Subcutaneous abdominal adipose tissue (tissue), 5 donors: Measurements from ENCODE around the gene SMARCAL1.
"Not testable (repeated sequence)": the region's sequence is repeated elsewhere in the genome, so short reads cannot be mapped to it uniquely, and the experiment has no call there.

ENCODE experiments used
- H3K27ac ChIP-seq: one replicate; pipeline ENCODE4 v1.7.0; 2013; ENCODE audit warnings: low read depth, mild to moderate bottlenecking, inconsistent platforms, low read length, moderate library complexity
- H3K27me3 ChIP-seq, 5 donors: one replicate each; pipeline ENCODE4 v1.7.0; 2013; ENCODE audit warnings: low read length in 5 of 5, inconsistent platforms in 1 of 5; ENCODE audit not compliant: control insufficient read depth in 5 of 5, insufficient read depth in 4 of 5
- H3K36me3 ChIP-seq, 5 donors: one replicate each; pipeline ENCODE4 v1.7.0; 2013; ENCODE audit warnings: low read length in 5 of 5; ENCODE audit not compliant: control insufficient read depth in 5 of 5, insufficient read depth in 5 of 5
- H3K4me1 ChIP-seq, 5 donors: one replicate each; pipeline ENCODE4 v1.7.0; 2013; ENCODE audit warnings: low read length in 5 of 5, mild to moderate bottlenecking in 3 of 5, moderate library complexity in 1 of 5; ENCODE audit not compliant: control insufficient read depth in 5 of 5, insufficient read depth in 5 of 5
- H3K4me3 ChIP-seq, 5 donors: one replicate each; pipeline ENCODE4 v1.7.0; 2013; ENCODE audit warnings: low read length in 5 of 5, low read depth in 1 of 5
- H3K9ac ChIP-seq, 5 donors: one replicate each; pipeline ENCODE4 v1.7.0; 2013; ENCODE audit warnings: low read length in 5 of 5, mild to moderate bottlenecking in 4 of 5, moderate library complexity in 3 of 5
- H3K9me3 ChIP-seq, 5 donors: one replicate each; pipeline ENCODE4 v1.7.0; 2013; ENCODE audit warnings: low read length in 5 of 5; ENCODE audit not compliant: control insufficient read depth in 5 of 5
- donor health status: healthy.
- donor health status: healthy.
- donor health status: healthy.
- donor health status: healthy.
- donor health status: healthy.

Gene SMARCAL1

DNA sequence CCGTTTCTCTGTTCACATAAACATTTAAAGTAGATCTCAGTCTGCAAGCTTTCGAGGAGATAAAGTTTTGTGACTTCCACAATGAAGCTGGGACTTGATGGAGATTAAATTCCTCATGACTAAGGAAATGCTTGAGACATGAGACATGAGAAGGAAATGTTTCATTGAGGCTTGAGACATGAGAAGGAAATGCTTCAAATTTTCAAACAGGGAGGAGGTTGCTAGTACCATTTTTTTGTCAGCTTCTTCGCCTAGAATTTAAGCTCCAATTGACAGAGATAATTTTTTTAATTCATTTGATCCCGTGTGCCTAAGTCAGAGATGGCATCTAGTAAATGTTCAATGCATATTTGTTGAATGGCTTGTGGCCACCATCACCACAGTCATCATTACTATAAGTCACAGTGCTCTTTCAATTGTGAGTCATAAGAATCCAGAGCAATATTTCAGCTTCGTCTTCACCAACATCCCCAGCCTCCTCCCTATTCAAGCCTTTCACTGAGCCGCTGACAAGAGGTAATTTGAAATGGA is 39.5 kb upstream of the SMARCAL1 start:
- H3K27me3 ChIP-seq = peaks cover 21 to 48% (median 29%) of the 10 kb centered on the region in 5 donors
- no peak overlapping the region for H3K9ac ChIP-seq
- no peak overlapping the region for H3K27ac ChIP-seq
- H3K36me3 ChIP-seq = no peaks in the 10 kb centered on the region
- peaks cover 0 to 18% (median 8%) of the 10 kb centered on the region in 5 donors for H3K4me1 ChIP-seq
- no peaks in the 10 kb centered on the region for H3K9me3 ChIP-seq
- no peak overlapping the region for H3K4me3 ChIP-seq

DNA sequence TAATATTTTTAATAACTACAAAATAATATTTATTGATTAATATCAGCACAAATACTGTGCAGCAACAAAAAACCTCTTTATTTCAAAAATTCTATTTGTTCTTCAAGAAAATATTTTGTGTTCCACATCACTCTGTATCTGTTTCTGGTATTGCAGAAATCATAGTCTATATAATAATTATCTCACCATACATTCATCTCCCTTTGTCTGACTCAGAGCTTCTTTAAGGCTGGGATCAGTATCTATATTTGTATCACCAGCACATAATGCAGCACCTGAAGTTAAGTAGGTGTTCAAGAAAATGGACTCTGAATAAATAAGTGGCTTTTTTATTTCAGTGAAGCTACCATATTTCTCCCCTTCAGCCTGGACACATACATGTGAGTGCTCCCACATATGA is 38.4 kb upstream of the SMARCAL1 start:
- H3K36me3 ChIP-seq = no peaks in the 10 kb centered on the region
- H3K27me3 ChIP-seq = peaks cover 21 to 43% (median 27%) of the 10 kb centered on the region in 5 donors

DNA sequence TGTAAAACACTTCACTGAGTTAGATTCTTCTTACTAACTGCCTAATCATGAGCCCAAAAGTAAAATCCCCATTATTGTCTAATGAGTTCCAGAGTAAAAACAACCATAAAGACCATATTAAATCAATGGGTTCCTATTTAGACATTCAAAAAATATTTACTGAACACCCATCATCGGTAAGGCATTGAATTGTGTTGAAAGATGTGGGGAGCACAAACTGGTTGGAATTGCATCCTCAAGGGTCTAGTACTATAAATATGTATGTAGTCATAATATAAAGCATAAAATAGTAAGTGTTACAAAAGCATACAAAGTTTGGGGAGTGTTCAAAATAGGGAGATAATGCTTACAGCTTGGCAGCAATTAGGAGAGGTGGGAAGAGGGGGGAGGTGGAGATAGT is 37.0 kb upstream of the SMARCAL1 start:
- no peak overlapping the region for H3K9ac ChIP-seq
- no peaks in the 10 kb centered on the region for H3K36me3 ChIP-seq
- H3K4me1 ChIP-seq = peaks cover 0 to 18% (median 8%) of the 10 kb centered on the region in 5 donors
- H3K9me3 ChIP-seq = no peaks in the 10 kb centered on the region
- H3K27ac ChIP-seq = no peak overlapping the region
- peaks cover 15 to 32% (median 20%) of the 10 kb centered on the region in 5 donors for H3K27me3 ChIP-seq
- H3K4me3 ChIP-seq = no peak overlapping the region

More for the DNA sequence above, 38.4 kb upstream of the SMARCAL1 start:
- Histone ChIP-seq H3K27ac (no peak overlapping the region), H3K4me1 (peaks cover 0 to 18% (median 8%) of the 10 kb centered on the region in 5 donors), H3K4me3 (no peak overlapping the region), H3K9ac (no peak overlapping the region), H3K9me3 (no peaks in the 10 kb centered on the region)

DNA sequence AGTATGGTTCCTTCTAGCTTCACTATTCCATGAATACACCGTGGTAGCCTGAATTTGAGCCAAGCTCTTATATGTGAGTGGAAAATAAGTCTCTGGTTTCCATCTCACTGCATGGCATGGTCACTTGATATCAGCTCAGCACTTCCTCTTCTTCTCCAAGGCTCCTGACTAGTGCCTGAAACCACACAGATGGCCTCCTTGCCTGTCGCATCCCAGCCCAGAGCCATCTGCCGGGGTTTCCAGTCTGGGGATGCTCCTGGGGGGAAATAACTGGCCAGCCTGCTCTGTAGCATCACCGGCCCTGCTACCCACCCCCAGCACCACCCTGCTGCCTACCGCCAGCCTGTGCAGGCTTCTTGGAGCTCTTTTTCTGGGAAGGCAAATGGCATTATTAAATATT is 32.3 kb upstream of the SMARCAL1 start:
- no peak overlapping the region for H3K4me3 ChIP-seq
- no peak overlapping the region for H3K9ac ChIP-seq
- H3K27me3 ChIP-seq = no peaks in the 10 kb centered on the region
- H3K27ac ChIP-seq = no peak overlapping the region
- no peaks in the 10 kb centered on the region for H3K9me3 ChIP-seq
- no peaks in the 10 kb centered on the region for H3K4me1 ChIP-seq
- H3K36me3 ChIP-seq = no peaks in the 10 kb centered on the region

DNA sequence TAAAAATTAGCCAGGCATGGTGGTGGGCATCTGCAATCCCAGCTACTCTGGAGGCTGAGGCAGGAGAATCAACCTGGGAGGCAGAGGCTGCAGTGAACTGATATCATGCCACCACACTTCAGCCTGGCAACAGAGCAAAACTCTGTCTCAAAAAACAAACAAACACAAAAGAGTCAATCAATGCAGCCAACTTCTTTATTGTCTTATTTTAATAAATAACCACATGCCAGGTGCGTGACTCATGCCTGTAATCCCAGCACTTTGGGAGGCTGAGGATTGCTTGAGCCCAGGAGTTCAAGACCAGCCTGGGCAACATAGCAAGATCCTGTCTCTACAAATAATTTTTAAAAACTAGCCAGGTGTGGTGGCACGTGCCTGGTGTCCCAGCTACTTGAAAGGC is 27.9 kb upstream of the SMARCAL1 start:
- H3K27me3 ChIP-seq, H3K36me3 ChIP-seq, H3K4me3 ChIP-seq, H3K4me1 ChIP-seq, H3K9me3 ChIP-seq, H3K9ac ChIP-seq, H3K27ac ChIP-seq: not testable (repeated sequence)

DNA sequence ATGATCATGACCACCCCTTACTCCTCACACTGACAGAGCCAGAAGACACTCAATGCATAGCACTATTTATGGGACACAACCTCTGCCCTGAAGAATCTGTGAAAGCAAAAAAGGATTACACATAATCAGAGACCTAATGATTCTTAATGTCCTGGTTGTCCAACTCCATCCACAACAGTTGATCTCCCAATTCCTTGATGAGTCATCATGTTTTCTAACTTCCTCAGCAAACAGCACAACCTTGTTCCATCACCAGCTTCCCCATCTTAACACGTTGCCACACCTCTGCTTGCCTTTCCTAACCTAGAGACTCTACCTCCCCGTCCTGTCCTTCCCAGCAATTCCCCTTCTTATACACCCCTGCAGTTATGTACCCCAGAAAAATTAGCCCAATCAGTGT is 26.8 kb upstream of the SMARCAL1 start:
- no peaks in the 10 kb centered on the region for H3K36me3 ChIP-seq
- H3K27ac ChIP-seq = no peak overlapping the region
- H3K4me1 ChIP-seq = no peaks in the 10 kb centered on the region
- no peak overlapping the region for H3K9ac ChIP-seq
- H3K9me3 ChIP-seq = peaks cover 0 to 3% (median 2%) of the 10 kb centered on the region in 5 donors
- H3K27me3 ChIP-seq = peaks cover 0 to 2% (median 0%) of the 10 kb centered on the region in 5 donors
- H3K4me3 ChIP-seq = no peak overlapping the region

DNA sequence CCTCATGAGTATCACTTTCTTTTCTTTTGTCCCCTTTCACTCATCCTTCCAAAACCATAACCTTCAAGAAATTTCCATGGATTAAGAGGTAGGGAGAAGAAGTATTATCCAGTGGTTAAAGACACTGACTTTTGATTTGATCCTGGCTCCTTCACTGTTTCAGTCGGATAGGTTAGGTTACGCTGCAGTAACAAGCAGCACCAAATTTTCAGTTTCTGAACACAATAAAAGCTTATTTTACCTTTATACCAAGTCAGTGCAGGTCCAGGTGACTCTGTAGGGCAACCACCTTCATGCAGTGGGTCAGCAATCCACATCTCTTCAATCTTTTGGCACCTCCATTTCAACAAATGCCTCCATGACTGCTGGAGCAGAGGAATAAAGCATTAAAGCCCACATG is 25.0 kb upstream of the SMARCAL1 start:
- H3K9me3 ChIP-seq = peaks cover 0 to 3% (median 2%) of the 10 kb centered on the region in 5 donors
- peaks cover 0 to 2% (median 0%) of the 10 kb centered on the region in 5 donors for H3K27me3 ChIP-seq
- H3K4me1 ChIP-seq = no peaks in the 10 kb centered on the region
- no peaks in the 10 kb centered on the region for H3K36me3 ChIP-seq
- no peak overlapping the region for H3K27ac ChIP-seq
- H3K9ac ChIP-seq = no peak overlapping the region
- no peak overlapping the region for H3K4me3 ChIP-seq

DNA sequence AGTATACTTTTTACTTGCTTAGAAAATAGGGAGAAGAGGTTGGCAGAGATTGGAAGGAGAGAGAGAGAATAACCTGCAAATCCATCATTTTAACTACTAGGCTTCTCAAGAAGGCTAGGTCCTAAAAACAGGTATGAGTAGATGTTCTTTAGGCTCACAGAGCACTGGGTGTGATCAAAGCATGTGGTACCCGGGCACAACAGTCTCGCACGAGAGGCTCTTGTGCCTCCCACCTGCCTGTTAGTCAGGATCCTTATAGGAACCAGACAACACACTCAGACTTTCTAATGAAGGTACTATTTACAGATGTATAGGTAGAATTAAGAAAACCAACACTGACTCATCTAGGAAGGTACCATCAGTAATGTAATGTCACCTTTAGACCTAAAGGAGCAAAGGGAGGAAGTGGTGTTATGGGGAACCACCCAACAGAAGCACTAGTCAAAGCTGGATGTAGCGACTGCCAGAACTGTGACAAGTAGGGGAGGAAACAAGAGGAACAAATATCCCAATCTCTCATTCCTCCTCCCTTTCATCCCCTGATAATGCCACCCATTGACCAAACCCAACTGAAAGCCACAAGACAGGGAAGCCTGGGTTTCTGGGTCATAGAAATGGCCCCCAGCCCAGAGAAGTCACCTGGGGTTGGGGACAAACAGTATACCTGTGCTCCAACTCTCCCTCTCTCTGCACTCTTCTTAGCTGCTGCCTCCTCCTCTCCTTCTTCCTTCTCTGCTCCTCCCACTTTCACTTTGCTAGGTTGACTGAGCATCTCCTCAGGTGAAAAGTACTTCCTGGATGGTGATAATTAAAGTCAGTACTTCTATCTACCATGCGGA is 24.0 kb upstream of the SMARCAL1 start:
- no peaks in the 10 kb centered on the region for H3K36me3 ChIP-seq
- no peak overlapping the region for H3K4me3 ChIP-seq
- H3K9me3 ChIP-seq = peaks cover 0 to 3% (median 2%) of the 10 kb centered on the region in 5 donors
- peaks cover 0 to 3% (median 0%) of the 10 kb centered on the region in 5 donors for H3K27me3 ChIP-seq
- H3K4me1 ChIP-seq = no peaks in the 10 kb centered on the region
- H3K27ac ChIP-seq = no peak overlapping the region
- no peak overlapping the region for H3K9ac ChIP-seq

DNA sequence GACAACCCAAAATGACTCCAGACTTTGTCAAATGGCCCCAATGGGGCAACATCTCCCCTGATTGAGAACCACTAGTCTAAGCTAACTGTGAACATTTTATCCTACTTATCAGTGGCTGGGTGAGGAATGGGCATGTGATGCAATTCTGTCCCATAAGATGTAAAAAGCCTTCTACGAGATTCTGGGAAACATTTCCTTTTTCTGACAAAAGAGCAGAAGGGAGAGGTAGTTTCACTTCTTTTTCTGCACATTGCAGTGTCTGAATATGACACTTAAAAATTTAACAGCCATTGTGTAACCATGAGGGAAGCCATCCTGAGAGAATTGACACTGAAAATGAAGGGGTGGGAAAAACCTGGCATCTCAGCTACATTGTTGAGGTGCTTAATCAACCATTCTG is 22.7 kb upstream of the SMARCAL1 start:
- Histone ChIP-seq H3K9me3 (peaks cover 0 to 3% (median 2%) of the 10 kb centered on the region in 5 donors), H3K36me3 (no peaks in the 10 kb centered on the region), H3K4me3 (no peak overlapping the region), H3K27me3 (peaks cover 0 to 3% (median 0%) of the 10 kb centered on the region in 5 donors), H3K4me1 (no peaks in the 10 kb centered on the region), H3K27ac (no peak overlapping the region), H3K9ac (no peak overlapping the region)

DNA sequence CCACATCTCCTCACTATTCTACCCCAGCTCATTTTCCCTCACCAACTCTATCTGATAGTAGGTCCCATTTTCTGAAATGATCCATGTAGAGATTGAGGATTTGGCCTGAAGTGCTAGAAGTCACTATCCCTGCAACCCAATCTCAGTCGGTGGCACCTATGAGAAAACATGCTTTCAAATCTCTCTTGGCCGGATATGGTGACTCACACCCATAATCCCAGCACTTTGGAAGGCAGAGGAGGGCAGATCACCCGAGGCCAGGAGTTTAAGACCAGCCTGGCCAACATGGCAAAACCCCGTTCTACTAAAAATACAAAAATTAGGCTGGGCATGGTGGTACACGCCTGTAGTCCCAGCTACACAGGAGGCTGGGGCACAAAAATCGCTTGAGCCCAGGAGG is 20.9 kb upstream of the SMARCAL1 start:
- H3K27ac ChIP-seq = no peak overlapping the region
- no peak overlapping the region for H3K4me3 ChIP-seq
- peaks cover 0 to 3% (median 2%) of the 10 kb centered on the region in 5 donors for H3K9me3 ChIP-seq
- H3K9ac ChIP-seq = no peak overlapping the region
- no peaks in the 10 kb centered on the region for H3K4me1 ChIP-seq
- H3K27me3 ChIP-seq = peaks cover 0 to 5% (median 0%) of the 10 kb centered on the region in 5 donors
- no peaks in the 10 kb centered on the region for H3K36me3 ChIP-seq
